Hepatocyte (in vitro differentiated cells): Measurements from ENCODE around the gene CDK3.

Experiments
- CTCF ChIP-seq: fragments of 200-600 bp; sonication (generic); IDR thresholded peaks from 2 replicates; pipeline ENCODE4 v1.5.1; 2016; ENCODE audit warnings: antibody characterized with exemption, mild to moderate bottlenecking; ENCODE audit not compliant: poor library complexity
- EZH2 ChIP-seq: fragments of 200-600 bp; sonication (generic); IDR thresholded peaks from 2 replicates; pipeline ENCODE4 v1.6.1; 2016; ENCODE audit warnings: antibody characterized with exemption, mild to moderate bottlenecking, borderline replicate concordance
- EZH2phosphoT487 ChIP-seq: fragments of 200-600 bp; sonication (generic); IDR thresholded peaks from one replicate; pipeline ENCODE4 v1.6.1; 2018; ENCODE audit warnings: antibody characterized with exemption, mild to moderate bottlenecking, low read depth, moderate library complexity; ENCODE audit not compliant: unreplicated experiment, severe bottlenecking

DNA sequence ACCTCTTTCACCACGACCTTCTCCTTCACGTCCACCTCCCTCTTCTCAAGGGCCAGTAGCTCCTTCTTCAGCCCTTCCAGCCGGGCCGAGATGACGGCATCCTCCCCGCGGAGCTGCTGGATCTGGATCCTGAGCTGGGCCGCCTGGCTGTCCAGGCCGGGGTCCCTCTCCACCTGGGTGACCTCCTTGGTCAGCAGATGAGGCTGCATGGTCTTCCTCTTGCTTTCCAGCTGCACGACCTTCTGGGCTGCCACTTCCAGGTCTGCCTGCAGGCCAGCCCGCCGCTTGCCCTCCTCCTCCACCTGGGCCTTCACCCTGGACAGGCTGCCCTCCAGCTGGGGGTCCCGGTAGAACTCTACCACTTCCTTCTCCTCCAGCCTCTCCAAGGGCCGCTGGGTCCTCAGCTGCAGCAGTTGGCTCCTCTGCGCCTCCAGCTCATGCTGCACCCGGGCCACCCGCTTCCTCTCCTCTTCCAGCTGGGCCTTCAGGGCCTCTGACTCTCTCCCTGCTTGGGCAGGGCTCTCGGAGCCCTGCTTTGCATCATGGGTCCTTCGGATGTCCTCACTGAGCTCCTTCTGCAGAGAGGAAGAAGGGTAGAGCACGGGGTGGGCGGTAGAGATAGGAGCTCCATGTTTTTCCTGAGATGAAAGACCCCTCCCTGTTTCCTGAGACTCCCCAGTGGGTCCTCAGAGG, 9.5 kb downstream of the CDK3 start:
- TF ChIP-seq CTCF (no peak), EZH2 (no peak), EZH2phosphoT487 (no peak)
